HG03520 (cell line): ENCODE measurements around the gene CHPF2.

Experiments used
- ATAC-seq: cut with Tn5 transposase; IDR thresholded peaks from one replicate; pipeline ENCODE4 v1.9.1; 2021; ENCODE audit warnings: mild to moderate bottlenecking, moderate library complexity; ENCODE audit not compliant: unreplicated experiment

CHPF2 gene

DNA sequence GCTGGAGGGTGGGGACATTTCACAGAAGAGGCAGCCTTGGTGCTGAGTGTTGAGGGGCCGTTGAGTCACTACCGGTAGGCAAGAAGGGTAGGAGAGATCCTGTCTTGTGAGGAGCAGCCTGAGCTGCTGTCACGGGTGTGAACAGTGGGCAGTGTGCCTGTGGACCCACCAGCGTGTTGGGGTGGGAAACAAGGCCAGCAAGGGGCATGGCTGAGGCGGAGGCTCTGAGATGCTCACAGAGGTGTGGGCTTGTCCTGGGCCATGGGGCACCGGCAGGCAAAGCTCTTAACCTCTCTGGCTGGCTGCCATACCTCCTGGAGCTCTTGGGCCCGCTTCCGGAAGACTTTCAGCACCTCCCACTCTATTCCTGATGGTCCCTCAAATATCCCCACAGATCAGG is 49.8 kb downstream of the CHPF2 start:
- no peak for ATAC-seq

DNA sequence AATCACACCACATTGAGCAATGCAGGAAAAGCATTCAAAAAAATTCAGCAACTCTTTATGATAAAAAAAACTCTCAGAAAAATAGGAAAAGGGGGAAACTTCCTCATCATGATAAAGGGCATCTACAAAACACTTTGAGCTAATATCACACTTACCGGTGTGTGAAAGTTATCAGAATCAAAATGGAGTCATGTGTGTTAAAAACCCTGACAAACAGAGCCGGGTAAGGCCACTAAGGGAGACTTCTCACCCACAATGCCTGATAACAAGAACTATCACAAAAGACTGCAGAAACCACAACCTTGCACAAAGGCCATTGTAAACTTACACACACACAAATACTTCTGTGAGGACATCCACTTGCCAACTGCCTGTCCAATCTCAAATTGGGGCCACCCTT is 51.0 kb downstream of the CHPF2 start:
- ATAC-seq = no peak

DNA sequence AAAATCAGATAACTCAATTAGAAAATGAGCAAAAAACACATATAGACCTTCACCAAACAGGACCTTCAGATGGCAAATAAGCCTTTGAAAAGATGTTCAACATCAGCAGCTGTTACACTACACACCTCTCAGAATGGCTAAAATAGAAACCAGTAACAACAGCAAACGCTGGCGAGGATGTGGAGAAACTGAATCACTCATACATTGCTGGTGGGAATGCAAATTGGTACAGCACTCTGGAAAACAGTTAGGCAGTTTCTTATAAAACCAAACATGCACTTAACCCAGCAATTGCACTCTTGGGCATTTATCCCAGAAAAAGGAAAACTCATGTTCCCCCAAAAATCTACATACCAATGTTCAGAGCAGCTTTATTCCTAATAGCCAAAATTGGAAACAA is 53.9 kb downstream of the CHPF2 start:
- ATAC-seq = no peak
